Karpas-422 (cell line): ENCODE measurements around the gene MCOLN2. TPM values are rescaled to one million over a fixed set of nuclear protein-coding genes. Genes with fewer than 3 reads are reported as not detected.
"Not testable (repeated sequence)": the region's sequence is repeated elsewhere in the genome, so short reads cannot be mapped to it uniquely, and the experiment has no call there.

Source experiments
- DNase-seq: peaks from one replicate; pipeline ENCODE4 v3.0.0-alpha.2; 2015
- H2AFZ ChIP-seq: fragments of 200-600 bp; sonication (generic); 2 replicates; pipeline ENCODE4 v1.6.1; 2014; ENCODE audit warnings: antibody characterized with exemption, low read length, mixed read lengths
- H3K27ac ChIP-seq: fragments of 200-600 bp; sonication (generic); 2 replicates; pipeline ENCODE4 v1.5.1; 2014; ENCODE audit warnings: mild to moderate bottlenecking, low read length, moderate library complexity
- H3K27me3 ChIP-seq: fragments of 200-600 bp; sonication (generic); 2 replicates; pipeline ENCODE4 v1.6.1; 2014; ENCODE audit warnings: low read length, mixed read lengths
- H3K36me3 ChIP-seq: fragments of 200-600 bp; sonication (generic); 2 replicates; pipeline ENCODE4 v1.6.1; 2014; ENCODE audit warnings: low read length, mixed read lengths; ENCODE audit not compliant: insufficient read depth
- H3K4me1 ChIP-seq: fragments of 200-600 bp; sonication (generic); 2 replicates; pipeline ENCODE4 v1.6.1; 2014; ENCODE audit warnings: mild to moderate bottlenecking, low read length, mixed read lengths
- H3K4me2 ChIP-seq: fragments of 200-600 bp; sonication (generic); 2 replicates; pipeline ENCODE4 v1.6.1; 2014; ENCODE audit warnings: low read length, low read depth, mild to moderate bottlenecking; ENCODE audit not compliant: poor library complexity, severe bottlenecking
- H3K4me3 ChIP-seq: fragments of 200-600 bp; sonication (generic); 2 replicates; pipeline ENCODE4 v1.5.1; 2014; ENCODE audit warnings: mild to moderate bottlenecking, antibody characterized with exemption, low read length, mixed read lengths
- H3K79me2 ChIP-seq: fragments of 200-600 bp; sonication (generic); 2 replicates; pipeline ENCODE4 v1.6.1; 2014; ENCODE audit warnings: mild to moderate bottlenecking, low read length, mixed read lengths
- H3K9ac ChIP-seq: fragments of 200-600 bp; sonication (generic); 2 replicates; pipeline ENCODE4 v1.6.0; 2014; ENCODE audit warnings: low read length
- H3K9me2 ChIP-seq: fragments of 200-600 bp; sonication (generic), shearing (Covaris generic); replicated peaks from 2 replicates; pipeline ENCODE4 v1.6.0; 2014; ENCODE audit warnings: mild to moderate bottlenecking, low read length, moderate library complexity; ENCODE audit not compliant: insufficient read depth
- H3K9me3 ChIP-seq: fragments of 300-700, 200-600 bp; sonication (generic); 2 replicates; pipeline ENCODE4 v1.6.1; 2014; ENCODE audit warnings: low read length, mixed read lengths
- H4K20me1 ChIP-seq: fragments of 200-600 bp; sonication (generic); 2 replicates; pipeline ENCODE4 v1.6.1; 2014; ENCODE audit warnings: mild to moderate bottlenecking, antibody characterized with exemption, low read length, low read depth; ENCODE audit not compliant: insufficient read depth
- total RNA-seq: library from RNA; depleted of rRNA; stranded (reverse); fragments of >200 nt; shearing (Covaris generic); gene quantifications from 2 replicates; pipeline ENCODE4 v1.2.3, GENCODE V29; 2014; ENCODE audit warnings: low replicate concordance

Gene MCOLN2
- total RNA-seq, 1 experiment from 2014 or later: 56.1 TPM

- Histone ChIP-seq H3K9me3 (no peaks in the 10 kb centered on the region), H3K4me2 (no peak overlapping the region), H3K27me3 (no peaks in the 10 kb centered on the region), H4K20me1 (no peaks in the 10 kb centered on the region), H3K27ac (no peak overlapping the region), H3K36me3 (no peaks in the 10 kb centered on the region), H3K79me2 (no peaks in the 10 kb centered on the region), H3K9me2 (no peaks in the 10 kb centered on the region), H3K4me1 (peaks cover 6% of the 10 kb centered on the region), H3K4me3 (no peak overlapping the region), H3K9ac (no peak overlapping the region), H2AFZ (no peak overlapping the region)
- DNase-seq: no peak
Measured at GRCh38 chr1:85024736-85025135, 27.8 kb upstream of the MCOLN2 start.

DNA sequence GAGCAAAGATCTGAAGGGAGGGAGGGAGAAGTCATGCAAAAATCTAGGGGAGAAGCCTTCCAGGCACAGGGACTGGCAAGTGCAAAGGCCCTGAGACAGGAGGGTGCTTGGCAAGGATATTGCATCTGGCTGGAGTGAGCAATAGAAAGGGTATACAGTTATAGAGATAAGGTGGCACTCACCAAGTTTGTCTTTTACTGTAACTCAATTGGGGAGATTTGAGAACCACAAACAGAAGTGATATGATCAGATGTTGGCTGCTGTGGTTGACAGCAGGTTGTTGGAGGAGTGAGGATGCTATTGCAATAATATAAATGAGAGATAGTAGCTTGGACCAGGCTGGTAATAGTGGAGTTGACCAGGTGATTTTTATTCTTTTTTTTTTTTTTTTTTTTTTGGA is 25.8 kb upstream of the MCOLN2 start:
- no peak overlapping the region for H3K4me2 ChIP-seq
- H3K9me3 ChIP-seq: no peaks in the 10 kb centered on the region

DNA sequence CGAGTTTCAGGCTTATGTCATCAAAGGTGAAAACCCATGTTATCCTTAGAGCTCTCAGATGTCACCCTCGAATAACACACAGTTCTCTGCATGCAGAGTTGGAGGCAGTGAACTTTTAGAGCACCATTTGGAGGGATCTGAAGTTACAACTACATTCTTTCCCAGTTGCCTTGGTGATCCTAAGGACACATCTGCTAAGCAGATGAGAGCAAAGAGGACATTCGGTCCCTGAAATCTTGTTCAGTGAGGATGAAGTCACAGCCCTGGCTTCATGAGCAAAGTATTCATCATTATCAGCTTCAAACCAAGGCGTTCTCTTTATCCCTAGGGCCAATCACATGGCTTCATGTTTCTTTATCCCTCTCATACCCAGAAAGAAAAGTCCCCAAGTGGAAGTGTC is 23.1 kb upstream of the MCOLN2 start:
- no peaks in the 10 kb centered on the region for H3K27me3 ChIP-seq
- no peak overlapping the region for H3K4me3 ChIP-seq
- H4K20me1 ChIP-seq: no peaks in the 10 kb centered on the region
- no peak overlapping the region for H3K27ac ChIP-seq
- no peaks in the 10 kb centered on the region for H3K4me1 ChIP-seq
- no peaks in the 10 kb centered on the region for H3K36me3 ChIP-seq
- no peaks in the 10 kb centered on the region for H3K9me3 ChIP-seq
- H3K9ac ChIP-seq: no peak overlapping the region
- no peaks in the 10 kb centered on the region for H3K9me2 ChIP-seq
- no peak for DNase-seq
- no peak overlapping the region for H2AFZ ChIP-seq
- no peaks in the 10 kb centered on the region for H3K79me2 ChIP-seq
- no peak overlapping the region for H3K4me2 ChIP-seq

More for the DNA sequence above, 25.8 kb upstream of the MCOLN2 start:
- no peak for DNase-seq
- Histone ChIP-seq H3K4me3 (no peak overlapping the region), H3K36me3 (no peaks in the 10 kb centered on the region), H4K20me1 (no peaks in the 10 kb centered on the region), H3K4me1 (peaks cover 6% of the 10 kb centered on the region), H2AFZ (no peak overlapping the region), H3K27me3 (no peaks in the 10 kb centered on the region), H3K9me2 (no peaks in the 10 kb centered on the region), H3K9ac (no peak overlapping the region), H3K27ac (no peak overlapping the region), H3K79me2 (no peaks in the 10 kb centered on the region)

GRCh38 chr1:85015826-85016225 is 18.9 kb upstream of the MCOLN2 start:
- no peaks in the 10 kb centered on the region for H3K79me2 ChIP-seq
- H3K9ac ChIP-seq: no peak overlapping the region
- H4K20me1 ChIP-seq: no peaks in the 10 kb centered on the region
- no peaks in the 10 kb centered on the region for H3K36me3 ChIP-seq
- no peak overlapping the region for H3K4me3 ChIP-seq
- H3K27me3 ChIP-seq: no peaks in the 10 kb centered on the region
- no peak overlapping the region for H3K27ac ChIP-seq
- no peaks in the 10 kb centered on the region for H3K4me1 ChIP-seq
- H3K4me2 ChIP-seq: no peak overlapping the region
- no peaks in the 10 kb centered on the region for H3K9me3 ChIP-seq
- H3K9me2 ChIP-seq: no peaks in the 10 kb centered on the region
- no peak for DNase-seq
- H2AFZ ChIP-seq: no peak overlapping the region

DNA sequence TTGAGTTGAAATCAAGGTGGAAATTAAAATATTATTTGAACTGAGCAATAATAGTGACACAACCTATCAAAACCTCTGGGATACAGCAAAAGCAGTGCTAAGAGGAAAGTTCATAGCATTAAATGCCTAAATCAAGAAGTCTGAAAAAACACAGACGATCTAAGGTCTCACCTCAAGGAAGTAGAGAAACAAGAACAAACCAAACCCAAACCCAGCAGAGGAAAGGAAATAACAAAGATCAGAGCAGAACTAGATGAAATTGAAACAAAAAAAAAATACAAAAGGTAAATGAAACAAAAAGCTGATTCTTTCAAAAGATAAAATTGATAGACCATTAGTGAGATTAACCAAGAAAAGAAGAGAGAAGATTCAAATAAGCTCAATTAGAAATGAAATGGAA is 8.7 kb upstream of the MCOLN2 start:
- not testable (repeated sequence) for H3K27ac ChIP-seq, H4K20me1 ChIP-seq, H3K9ac ChIP-seq

GRCh38 chr1:85001742-85002141 is 4.8 kb upstream of the MCOLN2 start:
- Histone ChIP-seq H3K4me3 (no peak overlapping the region), H4K20me1 (no peaks in the 10 kb centered on the region), H3K9me2 (no peaks in the 10 kb centered on the region), H3K27ac (no peak overlapping the region), H3K4me1 (peaks cover 16% of the 10 kb centered on the region), H3K79me2 (no peaks in the 10 kb centered on the region), H2AFZ (no peak overlapping the region), H3K4me2 (no peak overlapping the region), H3K27me3 (no peaks in the 10 kb centered on the region), H3K36me3 (no peaks in the 10 kb centered on the region), H3K9ac (no peak overlapping the region), H3K9me3 (no peaks in the 10 kb centered on the region)
- DNase-seq: peak; percentile 40

More for the DNA sequence above, 8.7 kb upstream of the MCOLN2 start:
- H3K4me2 ChIP-seq, H3K9me3 ChIP-seq, H3K4me1 ChIP-seq, H3K36me3 ChIP-seq, H3K79me2 ChIP-seq, H3K9me2 ChIP-seq, DNase-seq, H3K4me3 ChIP-seq, H2AFZ ChIP-seq, H3K27me3 ChIP-seq: not testable (repeated sequence)

GRCh38 chr1:84998642-84999280 is 1.8 kb upstream of the MCOLN2 start:
- H3K79me2 ChIP-seq: peaks cover 10% of the 10 kb centered on the region
- H3K9ac ChIP-seq: no peak overlapping the region
- no peaks in the 10 kb centered on the region for H3K9me3 ChIP-seq
- no peaks in the 10 kb centered on the region for H3K9me2 ChIP-seq
- no peaks in the 10 kb centered on the region for H4K20me1 ChIP-seq
- H2AFZ ChIP-seq: no peak overlapping the region
- no peak overlapping the region for H3K4me3 ChIP-seq
- H3K4me2 ChIP-seq: no peak overlapping the region
- peaks cover 34% of the 10 kb centered on the region for H3K4me1 ChIP-seq
- peak; percentile 43 for DNase-seq
- no peak overlapping the region for H3K27ac ChIP-seq
- H3K36me3 ChIP-seq: 0 out of 2 replicates have a peak, but pooled peaks cover 2% of the 10 kb centered on the region
- H3K27me3 ChIP-seq: no peaks in the 10 kb centered on the region

DNA sequence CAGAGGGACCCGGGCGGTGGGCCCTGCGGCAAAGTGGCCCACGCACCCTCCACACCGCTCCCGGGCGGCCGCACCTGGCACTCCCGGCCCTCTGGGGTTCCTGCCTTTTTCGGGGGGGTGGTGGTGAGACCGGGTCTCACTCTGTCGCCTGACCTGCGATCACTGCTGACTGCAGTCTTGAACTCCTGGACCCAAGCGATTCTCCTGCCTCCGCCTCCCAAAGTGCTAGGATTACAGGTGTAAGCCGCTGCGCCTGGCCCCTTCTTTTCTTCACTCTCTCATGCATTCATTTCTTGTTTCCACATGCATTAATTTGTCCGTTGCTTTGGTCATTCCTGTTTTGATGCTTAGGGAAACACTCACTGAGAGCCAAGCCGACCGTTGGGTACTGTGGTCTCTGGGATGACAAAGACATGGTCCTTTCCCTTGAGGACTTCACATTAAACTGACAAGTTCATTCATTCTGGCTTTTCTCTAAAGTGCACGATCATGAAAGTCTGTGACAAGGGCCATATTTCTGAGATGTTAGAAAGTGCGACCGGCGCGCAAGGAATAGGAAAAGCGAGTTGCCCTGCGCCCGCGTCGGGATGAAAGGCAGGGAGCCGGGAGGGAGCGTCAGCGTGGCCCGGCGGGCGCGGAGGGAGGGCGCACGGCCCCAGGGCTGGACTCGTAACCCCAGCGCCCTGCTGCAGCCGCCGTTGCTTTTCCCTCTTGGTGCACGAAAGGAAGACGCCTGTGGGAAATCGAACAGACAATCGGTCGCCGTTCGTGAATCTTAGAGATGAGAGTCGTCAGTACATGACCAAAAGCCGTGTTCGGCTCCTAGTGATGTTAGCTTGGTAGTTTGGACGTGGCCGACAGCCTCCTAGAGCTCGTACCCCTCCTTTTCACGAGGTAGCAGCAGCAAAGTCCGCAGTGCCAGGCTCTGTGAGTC is 1.0 kb upstream of the MCOLN2 start:
- H3K9ac ChIP-seq: peak overlapping the region; percentile 73
- H3K4me2 ChIP-seq: peak overlapping the region; percentile 81
- H3K27ac ChIP-seq: no peak overlapping the region
- H3K36me3 ChIP-seq: 0 out of 2 replicates have a peak, but pooled peaks cover 2% of the 10 kb centered on the region
- no peaks in the 10 kb centered on the region for H3K27me3 ChIP-seq
- no peaks in the 10 kb centered on the region for H3K9me3 ChIP-seq
- H2AFZ ChIP-seq: peak overlapping the region; percentile 24; the same call in 1 of the 2 replicates
- DNase-seq: no peak
- peaks cover 36% of the 10 kb centered on the region for H3K4me1 ChIP-seq
- peak overlapping the region; percentile 74 for H3K4me3 ChIP-seq
- peaks cover 14% of the 10 kb centered on the region for H3K79me2 ChIP-seq
- H4K20me1 ChIP-seq: no peaks in the 10 kb centered on the region
- no peaks in the 10 kb centered on the region for H3K9me2 ChIP-seq
